ENCODE data around the gene PHYHD1. TPM values are rescaled to one million over a fixed set of nuclear protein-coding genes. Genes with fewer than 3 reads are reported as not detected.

The PHYHD1 gene
- 1 to 10 TPM; 1.8 to 6.6 TPM for total RNA-seq

DNA sequence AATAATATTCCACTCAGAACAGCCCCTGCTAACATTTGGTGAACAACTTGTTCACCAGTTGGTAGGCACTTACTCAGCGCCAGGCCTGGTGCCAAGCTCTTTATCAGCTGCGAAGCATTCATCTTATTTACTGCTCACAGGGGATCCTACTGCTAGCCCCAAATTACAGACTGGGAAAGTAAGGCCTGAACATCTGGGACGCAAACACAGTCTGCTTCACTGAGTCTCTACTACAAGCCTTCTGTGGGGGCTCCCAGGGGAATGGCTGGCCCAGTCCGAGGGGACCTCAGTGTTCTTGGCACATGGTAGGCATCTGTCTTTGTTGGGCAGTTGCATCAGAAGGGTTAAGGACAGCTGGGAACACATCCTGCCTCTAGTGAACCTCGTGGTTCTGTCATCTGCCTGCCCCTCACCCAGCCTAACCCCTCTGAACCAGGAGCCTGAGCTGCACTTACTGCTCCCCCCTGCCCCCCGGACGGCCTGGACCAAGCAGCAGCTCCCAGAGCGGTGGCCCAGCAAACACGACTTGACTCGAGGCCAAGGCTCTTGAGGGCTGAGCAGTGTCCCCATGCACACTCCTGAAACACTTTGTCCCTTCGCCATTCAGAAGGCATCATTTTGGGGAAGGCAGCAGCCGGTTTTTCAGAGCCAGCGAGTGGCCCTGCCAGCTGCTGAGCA lies at the start of gene PHYHD1:
Gene PHYHD1, plus strand, starts transcription at position 602 of the 678 bp plus-strand sequence. CDS start 1,342 bp downstream, outside the sequence.
- intact Hi-C loops (cut with DNase I), result no loop called here
- peaks cover 7% of the 10 kb centered on the region for H3K4me1 ChIP-seq
- no peaks in the 10 kb centered on the region for H3K9me3 ChIP-seq
- H3K27ac ChIP-seq, result peak within 1 kb of the TSS; percentile 53
- peak within 1 kb of the TSS; percentile 12 to 55 for H3K9ac ChIP-seq (ENCODE audit: low read depth in 2 of 2, low read length in 2 of 2)
- no peaks in the 10 kb centered on the region for H3K27me3 ChIP-seq
- H3K36me3 ChIP-seq, result no peaks in the 10 kb centered on the region
- TF ChIP-seq, protein P1, sequence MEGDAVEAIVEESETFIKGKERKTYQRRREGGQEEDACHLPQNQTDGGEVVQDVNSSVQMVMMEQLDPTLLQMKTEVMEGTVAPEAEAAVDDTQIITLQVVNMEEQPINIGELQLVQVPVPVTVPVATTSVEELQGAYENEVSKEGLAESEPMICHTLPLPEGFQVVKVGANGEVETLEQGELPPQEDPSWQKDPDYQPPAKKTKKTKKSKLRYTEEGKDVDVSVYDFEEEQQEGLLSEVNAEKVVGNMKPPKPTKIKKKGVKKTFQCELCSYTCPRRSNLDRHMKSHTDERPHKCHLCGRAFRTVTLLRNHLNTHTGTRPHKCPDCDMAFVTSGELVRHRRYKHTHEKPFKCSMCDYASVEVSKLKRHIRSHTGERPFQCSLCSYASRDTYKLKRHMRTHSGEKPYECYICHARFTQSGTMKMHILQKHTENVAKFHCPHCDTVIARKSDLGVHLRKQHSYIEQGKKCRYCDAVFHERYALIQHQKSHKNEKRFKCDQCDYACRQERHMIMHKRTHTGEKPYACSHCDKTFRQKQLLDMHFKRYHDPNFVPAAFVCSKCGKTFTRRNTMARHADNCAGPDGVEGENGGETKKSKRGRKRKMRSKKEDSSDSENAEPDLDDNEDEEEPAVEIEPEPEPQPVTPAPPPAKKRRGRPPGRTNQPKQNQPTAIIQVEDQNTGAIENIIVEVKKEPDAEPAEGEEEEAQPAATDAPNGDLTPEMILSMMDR (IDR thresholded peaks at IDR 0.05), result no peak
- DNase-seq, result no peak
- H3K4me3 ChIP-seq, result no peak within 1 kb of the TSS

GRCh38 chr9:128877852-128878251 lies 42.9 kb upstream of the PHYHD1 start:
- TF ChIP-seq, protein P1 (IDR thresholded peaks at IDR 0.05), result no peak
- no peak for DNase-seq
- no peak overlapping the region for H3K27ac ChIP-seq
- H3K27me3 ChIP-seq, result no peaks in the 10 kb centered on the region
- intact Hi-C loops (cut with DNase I), result no loop called here
- H3K4me3 ChIP-seq, result no peak overlapping the region
- H3K4me1 ChIP-seq, result no peaks in the 10 kb centered on the region
- H3K9me3 ChIP-seq, result no peaks in the 10 kb centered on the region
- H3K36me3 ChIP-seq, result no peaks in the 10 kb centered on the region
- no peak overlapping the region for H3K9ac ChIP-seq (ENCODE audit: low read depth in 2 of 2, low read length in 2 of 2)

DNA sequence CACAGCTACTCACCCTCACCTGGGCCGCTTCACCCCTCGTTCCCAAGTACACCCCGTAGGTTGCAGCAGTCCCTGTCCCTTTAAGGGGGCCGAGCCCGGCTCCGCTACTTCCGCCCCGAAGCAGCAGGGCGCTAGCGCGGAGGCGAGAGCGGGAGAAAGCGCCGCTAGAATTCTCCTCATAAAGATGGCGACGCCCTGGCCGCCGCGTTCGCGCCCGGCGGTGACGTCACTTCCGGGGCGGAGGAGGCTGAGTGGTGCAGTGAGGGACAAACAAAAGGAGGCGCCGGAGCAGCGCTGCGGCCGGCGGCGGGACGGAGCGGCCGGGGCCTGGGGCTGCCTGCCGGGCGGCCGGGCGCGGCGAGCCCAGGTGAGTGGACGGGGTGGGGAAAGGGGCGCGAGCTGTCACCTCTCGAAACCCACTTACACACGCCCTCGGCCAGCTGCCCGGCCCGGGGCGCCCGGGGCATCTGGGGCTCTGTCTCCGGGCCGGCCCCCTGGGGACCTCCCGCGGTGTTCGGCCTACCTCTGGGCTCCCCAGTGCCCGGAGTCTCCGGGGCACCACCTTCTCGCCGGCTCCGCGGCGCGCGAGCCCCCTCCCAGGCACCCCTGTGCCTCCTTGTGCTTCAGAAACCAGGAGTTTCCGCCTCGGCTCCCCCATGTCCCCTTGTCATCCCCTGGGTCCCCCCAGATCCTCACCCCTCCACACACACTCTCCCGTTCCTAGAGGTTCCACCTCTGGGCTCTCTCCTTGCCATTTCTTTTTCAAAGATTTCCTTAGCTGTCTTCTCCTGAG lies 38.7 kb upstream of the PHYHD1 start, which contains the start of the genes KYAT1 and LRRC8A:
Gene KYAT1, minus strand, starts transcription at position 67 of the 793 bp plus-strand sequence. CDS start 36,545 bp downstream, outside the sequence.
Gene LRRC8A, plus strand, starts transcription at position 250 of the 793 bp plus-strand sequence. CDS start 25,032 bp downstream, outside the sequence.
- intact Hi-C loops (cut with DNase I), result no loop called here
- Histone ChIP-seq H3K9me3 (no peaks in the 10 kb centered on the region), H3K27ac (peak within 1 kb of the TSS; percentile 86), H3K36me3 (peaks cover 5% of the 10 kb centered on the region), H3K27me3 (no peaks in the 10 kb centered on the region), H3K9ac (ENCODE audit: low read depth in 2 of 2, low read length in 2 of 2) (peak within 1 kb of the TSS; percentile 87 to 97), H3K4me3 (peak within 1 kb of the TSS; percentile 95), H3K4me1 (peaks cover 7% of the 10 kb centered on the region)
- TF ChIP-seq, protein P1 (IDR thresholded peaks at IDR 0.05), result no peak
- DNase-seq, result peak; percentile 99

- intact Hi-C loops (cut with DNase I), result no loop called here
- DNase-seq, result no peak
- TF ChIP-seq, protein P1 (IDR thresholded peaks at IDR 0.05), result no peak
- H3K9ac ChIP-seq (ENCODE audit: low read depth in 2 of 2, low read length in 2 of 2), result peak overlapping the region; percentile 87 to 97
- peaks cover 7% of the 10 kb centered on the region for H3K4me1 ChIP-seq
- no peaks in the 10 kb centered on the region for H3K27me3 ChIP-seq
- no peaks in the 10 kb centered on the region for H3K9me3 ChIP-seq
- peak overlapping the region; percentile 86 for H3K27ac ChIP-seq
- peaks cover 6% of the 10 kb centered on the region for H3K36me3 ChIP-seq
- H3K4me3 ChIP-seq, result peak overlapping the region; percentile 95
Measured at GRCh38 chr9:128882677-128883603, 37.8 kb upstream of the PHYHD1 start.

- Histone ChIP-seq H3K9me3 (no peaks in the 10 kb centered on the region), H3K4me1 (peaks cover 7% of the 10 kb centered on the region), H3K36me3 (peaks cover 6% of the 10 kb centered on the region), H3K4me3 (no peak overlapping the region), H3K27me3 (no peaks in the 10 kb centered on the region), H3K9ac (ENCODE audit: low read depth in 2 of 2, low read length in 2 of 2) (no peak overlapping the region), H3K27ac (no peak overlapping the region)
- TF ChIP-seq, protein P1 (IDR thresholded peaks at IDR 0.05), result no peak
- intact Hi-C loops (cut with DNase I), result no loop called here
- no peak for DNase-seq
Measured at GRCh38 chr9:128884164-128884563, 36.6 kb upstream of the PHYHD1 start.
